HUDEP-2 (cell line): ENCODE data around the gene HOXA3.

Experiments
- DNase-seq, 76 experiments: peaks; one replicate each; lab custom pipeline; 2025; ENCODE audit not compliant: unreplicated experiment in 76 of 76; lab: John Stamatoyannopoulos, UW

HOXA3 gene

GRCh38 chr7:27168265-27168947 is 16.0 kb upstream of the HOXA3 start:
- peak in 31 of 76 experiments; percentile 3 to 62 (median 26) for DNase-seq

GRCh38 chr7:27167916-27168264 is 15.5 kb upstream of the HOXA3 start:
- no peak for DNase-seq

GRCh38 chr7:27166531-27167505 is 14.4 kb upstream of the HOXA3 start:
- DNase-seq: no peak

GRCh38 chr7:27165996-27166530 is 13.7 kb upstream of the HOXA3 start:
- DNase-seq: no peak

GRCh38 chr7:27165089-27165995 is 13.0 kb upstream of the HOXA3 start, which contains the start of gene HOXA9:
TSS of gene HOXA9 (minus strand) at chr7:27165537. CDS start at chr7:27165457, 80 bp downstream.
- no peak for DNase-seq

DNA sequence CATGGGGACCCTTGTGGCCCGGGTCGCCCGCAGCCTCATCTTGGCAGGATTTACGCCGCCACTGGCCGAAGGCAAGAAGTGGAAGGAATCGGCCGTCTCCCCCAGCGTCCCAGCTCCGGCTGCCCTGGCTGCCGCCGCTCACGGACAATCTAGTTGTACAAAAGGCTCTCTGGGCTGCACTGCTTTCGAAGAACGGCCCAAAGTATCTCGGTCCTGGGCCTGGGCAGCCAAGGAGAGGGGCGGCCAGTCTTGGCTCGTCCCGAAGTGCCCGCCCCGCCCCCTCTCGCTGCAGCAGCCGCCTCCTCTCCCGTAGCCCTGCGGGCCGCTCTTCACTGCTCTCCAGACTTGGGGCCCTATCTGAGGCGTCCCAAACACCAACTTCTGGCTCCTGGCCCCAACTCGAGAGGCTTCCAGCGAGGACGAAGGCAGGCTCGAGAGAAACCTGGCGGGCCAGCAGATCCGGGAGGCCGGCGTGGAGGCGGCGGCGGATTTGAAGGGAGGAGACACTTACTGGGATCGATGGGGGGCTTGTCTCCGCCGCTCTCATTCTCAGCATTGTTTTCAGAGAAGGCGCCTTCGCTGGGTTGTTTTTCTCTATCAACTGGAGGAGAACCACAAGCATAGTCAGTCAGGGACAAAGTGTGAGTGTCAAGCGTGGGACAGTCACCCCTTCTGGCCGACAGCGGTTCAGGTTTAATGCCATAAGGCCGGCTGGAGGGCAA is 12.1 kb upstream of the HOXA3 start:
- peak in 1 of 76 experiments; percentile 16 for DNase-seq

GRCh38 chr7:27164045-27164366 is 11.6 kb upstream of the HOXA3 start:
- DNase-seq: no peak

DNA sequence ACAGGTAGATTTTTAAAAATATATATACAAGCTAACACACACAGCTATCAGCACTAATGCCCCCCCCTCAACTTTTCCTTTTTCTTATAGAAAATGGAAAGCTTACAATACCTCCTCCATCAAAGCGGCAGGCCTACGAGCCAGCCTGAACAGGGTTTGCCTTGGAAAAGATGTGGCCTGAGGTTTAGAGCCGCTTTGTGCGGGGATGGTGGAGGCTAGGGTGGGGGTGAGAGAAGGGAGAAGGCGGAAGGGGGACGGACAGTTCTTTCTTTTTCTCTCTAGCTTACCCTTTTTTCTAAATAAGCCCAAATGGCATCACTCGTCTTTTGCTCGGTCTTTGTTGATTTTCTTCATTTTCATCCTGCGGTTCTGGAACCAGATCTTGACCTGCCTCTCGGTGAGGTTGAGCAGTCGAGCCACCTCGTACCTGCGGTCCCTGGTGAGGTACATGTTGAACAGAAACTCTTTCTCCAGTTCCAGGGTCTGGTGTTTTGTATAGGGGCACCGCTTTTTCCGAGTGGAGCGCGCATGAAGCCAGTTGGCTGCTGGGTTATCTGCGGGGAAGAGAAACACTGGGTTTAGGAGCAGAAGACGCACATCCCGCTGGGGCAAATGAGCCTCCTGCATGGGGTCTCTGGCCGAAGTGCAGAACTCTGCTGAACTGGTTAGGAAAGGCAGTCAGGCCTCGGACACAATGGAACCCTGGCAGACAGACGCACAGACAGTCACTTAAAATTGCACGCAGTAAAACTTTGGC is 11.1 kb upstream of the HOXA3 start:
- no peak for DNase-seq

GRCh38 chr7:27162561-27163287 is 10.3 kb upstream of the HOXA3 start:
- DNase-seq: no peak

GRCh38 chr7:27161721-27162560 is 9.6 kb upstream of the HOXA3 start:
- DNase-seq: no peak

DNA sequence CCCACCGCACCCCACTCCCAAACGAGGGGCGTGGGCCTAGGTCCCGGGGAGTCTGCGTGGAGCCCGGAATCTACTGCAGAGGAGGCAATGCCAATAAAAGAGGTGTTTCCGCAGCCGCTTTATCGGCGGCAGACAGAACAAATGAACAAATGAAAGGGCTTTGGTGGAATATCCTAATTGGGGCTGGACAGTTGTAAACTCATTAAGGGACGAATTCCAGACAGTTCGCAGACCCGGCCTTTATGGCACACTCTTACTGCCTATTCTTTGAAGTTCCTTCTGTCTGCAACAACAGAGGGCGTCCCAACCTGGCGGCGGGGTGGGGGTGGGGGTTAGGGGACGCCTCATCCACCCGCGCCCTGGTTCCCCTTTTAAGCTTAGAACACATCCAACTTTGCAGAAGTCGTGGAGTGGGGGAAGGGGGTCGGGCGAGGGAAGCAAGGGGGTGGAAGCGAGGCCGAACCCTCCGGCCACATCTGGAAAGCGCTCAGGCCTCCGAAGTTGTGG is 8.9 kb upstream of the HOXA3 start:
- no peak for DNase-seq

- DNase-seq: peak in 66 of 76 experiments; percentile 10 to 84 (median 57)
These were observed 8.3 kb upstream of the HOXA3 start for GRCh38 chr7:27160546-27161213.

DNA sequence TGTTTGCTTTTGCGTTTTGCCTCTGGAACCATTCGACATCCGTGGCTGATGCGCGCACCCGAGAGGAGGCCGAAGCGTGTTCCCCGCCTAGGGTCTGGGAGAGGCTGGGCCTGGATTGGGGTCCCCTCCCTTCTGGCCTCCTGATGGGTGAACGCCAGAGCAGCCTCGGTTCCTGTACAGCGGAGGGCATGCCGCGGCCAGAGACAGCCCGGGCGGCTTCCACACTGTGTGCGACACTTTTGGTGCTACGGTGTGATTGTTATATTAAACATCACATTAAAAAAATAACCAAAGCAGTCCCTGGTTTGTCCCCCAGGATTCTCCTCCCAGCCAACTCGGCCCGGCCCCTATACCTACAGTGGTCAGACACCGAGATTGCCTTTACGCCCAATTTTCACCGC is 7.8 kb upstream of the HOXA3 start:
- DNase-seq: no peak

GRCh38 chr7:27159266-27160144 is 7.1 kb upstream of the HOXA3 start:
- DNase-seq: no peak

DNA sequence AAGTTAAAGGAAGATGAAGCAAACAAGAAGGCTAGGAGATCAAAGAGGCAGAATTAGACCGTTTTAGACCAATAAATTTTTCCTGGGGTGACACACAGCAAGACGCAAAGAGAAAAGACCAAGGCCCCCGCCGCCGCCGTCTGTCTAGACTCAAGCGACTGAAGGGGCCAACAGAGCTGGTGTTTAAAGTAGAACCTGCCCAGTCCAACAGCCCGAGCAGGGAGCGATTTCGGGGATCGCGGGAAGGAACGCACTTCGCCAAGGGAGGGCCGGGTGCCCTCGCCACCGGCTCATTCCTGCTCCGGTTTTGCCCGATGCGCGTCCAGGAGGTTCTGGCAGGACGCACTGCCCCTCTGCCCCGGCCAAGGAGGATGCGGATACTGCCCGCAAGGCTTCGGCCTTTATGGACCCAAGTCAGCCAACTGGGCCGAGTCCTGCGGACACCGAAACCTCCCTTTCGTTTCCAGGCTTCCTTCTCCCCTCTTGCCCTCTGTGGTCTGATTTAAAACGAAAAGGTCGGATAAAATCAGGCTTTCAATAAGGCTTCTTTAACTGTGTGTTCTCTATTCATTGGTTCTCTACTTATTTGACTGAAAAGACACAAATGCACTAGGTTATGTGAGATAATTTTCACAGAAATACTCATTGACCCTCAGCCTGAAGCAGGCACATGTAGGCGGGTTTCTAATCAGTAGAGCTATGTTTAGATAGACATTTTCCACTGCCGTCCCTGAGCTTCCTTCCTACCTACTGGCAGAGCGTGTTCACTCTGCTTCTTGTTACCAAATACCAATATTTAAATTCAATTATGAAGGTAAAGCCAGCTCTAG is 6.3 kb upstream of the HOXA3 start:
- no peak for DNase-seq
